Osteoblast (primary cell): ENCODE results near the gene HUWE1. TPM values are rescaled to one million over a fixed set of nuclear protein-coding genes. Genes with fewer than 3 reads are reported as not detected.

Experiments
- DNase-seq: peaks from one replicate; pipeline ENCODE4 v3.0.0; 2011; ENCODE audit warnings: low spot score, mixed read lengths; ENCODE audit not compliant: insufficient read length; ENCODE audit errors: missing footprints
- H2AFZ ChIP-seq: 2 replicates; pipeline ENCODE4 v1.6.0; 2011; ENCODE audit warnings: mild to moderate bottlenecking, low read length
- H3K27ac ChIP-seq: 2 replicates; pipeline ENCODE4 v1.5.1; 2011; ENCODE audit warnings: mild to moderate bottlenecking, low read depth, low read length, moderate library complexity
- H3K27me3 ChIP-seq: 2 replicates; pipeline ENCODE4 v1.6.0; 2012; ENCODE audit warnings: mild to moderate bottlenecking, control low read depth, inconsistent platforms, low read length, moderate library complexity; ENCODE audit not compliant: insufficient read depth
- H3K36me3 ChIP-seq: 2 replicates; pipeline ENCODE4 v1.5.1; 2011; ENCODE audit warnings: mild to moderate bottlenecking, low read length, control low read depth, moderate library complexity; ENCODE audit not compliant: insufficient read depth
- H3K4me1 ChIP-seq: 2 replicates; pipeline ENCODE4 v1.5.1; 2011; ENCODE audit warnings: mild to moderate bottlenecking, low read length, control low read depth, moderate library complexity; ENCODE audit not compliant: insufficient read depth
- H3K4me2 ChIP-seq: 2 replicates; pipeline ENCODE4 v1.6.0; 2011; ENCODE audit warnings: mild to moderate bottlenecking, low read length; ENCODE audit not compliant: insufficient read depth
- H3K4me3 ChIP-seq: fragments of 200-600 bp; sonication (generic); 3 replicates; pipeline ENCODE4 v1.5.1; 2012; ENCODE audit warnings: mild to moderate bottlenecking, low read length, inconsistent platforms; ENCODE audit not compliant: insufficient read depth
- H3K79me2 ChIP-seq: 2 replicates; pipeline ENCODE4 v1.6.0; 2012; ENCODE audit warnings: mild to moderate bottlenecking, low read length, control low read depth, inconsistent platforms; ENCODE audit not compliant: insufficient read depth
- H3K9me3 ChIP-seq: 2 replicates; pipeline ENCODE4 v1.5.1; 2011; ENCODE audit warnings: low read depth, low read length, control low read depth
- H4K20me1 ChIP-seq: 2 replicates; pipeline ENCODE4 v1.6.0; 2012; ENCODE audit warnings: mild to moderate bottlenecking, low read length, control low read depth; ENCODE audit not compliant: insufficient read depth
- CTCF ChIP-seq: IDR thresholded peaks from 2 replicates; pipeline ENCODE4 v1.5.1; 2011; ENCODE audit warnings: mild to moderate bottlenecking, low read depth, low read length, moderate library complexity; ENCODE audit errors: extremely low read depth
- small RNA-seq: library from RNA; depleted of rRNA; stranded (forward); fragments of <200 nt; gene quantifications from one replicate; pipeline ENCODE3, GENCODE V24; 2012
- total RNA-seq: library from RNA; depleted of rRNA; stranded (reverse); fragments of >200 nt; gene quantifications from 2 replicates; pipeline ENCODE4 v1.2.3, GENCODE V29; 2012

HUWE1 gene
- total RNA-seq, 1 donor: 116 TPM

GRCh38 chrX:53483838-53484405 lies 202.6 kb downstream of the HUWE1 start:
- Histone ChIP-seq H3K4me3 (no peak overlapping the region), H3K4me1 (peaks cover 7% of the 10 kb centered on the region), H4K20me1 (peaks cover 2% of the 10 kb centered on the region), H2AFZ (no peak overlapping the region), H3K79me2 (no peaks in the 10 kb centered on the region), H3K9me3 (no peaks in the 10 kb centered on the region), H3K27me3 (peaks cover 26% of the 10 kb centered on the region), H3K36me3 (no peaks in the 10 kb centered on the region), H3K27ac (no peak overlapping the region), H3K4me2 (no peak overlapping the region)
- TF ChIP-seq CTCF: no peak
- DNase-seq: peak; percentile 41

GRCh38 chrX:53483416-53483815 lies 203.1 kb downstream of the HUWE1 start:
- Histone ChIP-seq H3K36me3 (no peaks in the 10 kb centered on the region), H2AFZ (no peak overlapping the region), H3K79me2 (no peaks in the 10 kb centered on the region), H3K4me3 (no peak overlapping the region), H3K27ac (no peak overlapping the region), H3K4me1 (peaks cover 7% of the 10 kb centered on the region), H4K20me1 (peaks cover 2% of the 10 kb centered on the region), H3K27me3 (peaks cover 26% of the 10 kb centered on the region), H3K4me2 (no peak overlapping the region), H3K9me3 (no peaks in the 10 kb centered on the region)
- TF ChIP-seq CTCF: no peak
- no peak for DNase-seq

Small RNAs within 50 kb of the gene (small RNA-seq; reads per million reads assigned to genes)
- gene MIR98 (279 reads per million, percentile 98 among the genes with 10 or more reads in this experiment), gene MIRLET7F2 (222 reads per million, percentile 98 among the genes with 10 or more reads in this experiment)
